Panc1 (cell line): Measurements from ENCODE around the gene DUSP16. TPM values are rescaled to one million over a fixed set of nuclear protein-coding genes. Genes with fewer than 3 reads are reported as not detected.

ENCODE experiments used
- ATAC-seq: fragments of 200-7000 bp; cut with Tn5 transposase; 2 replicates; pipeline ENCODE4 v1.9.1; 2020; ENCODE audit warnings: mild to moderate bottlenecking, moderate library complexity
- BruUV-seq: library from RNA; stranded (reverse); fragments of 400-500 nt; replicated peaks from 2 replicates; lab custom pipeline; 2021; lab: Mats Ljungman, UMichigan
- CTCF ChIA-PET: fragments of 300-600 bp; sonication (Branson Sonifier 250); formaldehyde crosslinking; loops from one replicate; lab custom pipeline; 2022; ENCODE audit warnings: antibody characterized with exemption; lab: Charles Lee
- POLR2A ChIA-PET: fragments of 300-600 bp; sonication (Branson Sonifier 250); formaldehyde crosslinking; loops from one replicate; lab custom pipeline; 2022; ENCODE audit warnings: antibody characterized with exemption; lab: Charles Lee
- DNase-seq: peaks from one replicate; pipeline ENCODE4 v3.0.0-alpha.2; 2010; ENCODE audit warnings: low read depth, low spot score
- H3K27ac ChIP-seq: 2 replicates; pipeline ENCODE4 v1.5.1; 2011; ENCODE audit warnings: mild to moderate bottlenecking, low read length, inconsistent platforms
- H3K27me3 ChIP-seq: fragments of 200-500 bp; sonication (Bioruptor generic); 2 replicates; pipeline ENCODE4 v1.6.0; 2014; ENCODE audit warnings: low read length, inconsistent platforms; ENCODE audit not compliant: control insufficient read depth, insufficient read depth
- H3K36me3 ChIP-seq: fragments of 200-500 bp; sonication (Bioruptor generic); 2 replicates; pipeline ENCODE4 v1.5.1; 2014; ENCODE audit warnings: inconsistent platforms, mild to moderate bottlenecking, low read length, moderate library complexity; ENCODE audit not compliant: control insufficient read depth, insufficient read depth
- H3K4me1 ChIP-seq: 2 replicates; pipeline ENCODE4 v1.5.1; 2011; ENCODE audit warnings: inconsistent platforms, mild to moderate bottlenecking, low read length, moderate library complexity; ENCODE audit not compliant: control insufficient read depth, insufficient read depth
- H3K4me3 ChIP-seq, 2 experiments: 2 replicates each; pipeline ENCODE4 v1.5.1; 2011 to 2012; ENCODE audit warnings: low read depth in 2 of 2, low read length in 2 of 2, mild to moderate bottlenecking in 2 of 2, inconsistent platforms in 1 of 2, moderate library complexity in 1 of 2
- H3K9me3 ChIP-seq: fragments of 200-500 bp; sonication (Bioruptor generic); 2 replicates; pipeline ENCODE4 v1.5.1; 2014; ENCODE audit warnings: low read depth, mild to moderate bottlenecking, inconsistent platforms, low read length, moderate library complexity; ENCODE audit not compliant: control insufficient read depth, insufficient read depth
- CTCF ChIP-seq: fragments of 450-650 bp; IDR thresholded peaks from 2 replicates; pipeline ENCODE4 v1.5.1; 2017; ENCODE audit warnings: mild to moderate bottlenecking
- POLR2AphosphoS5 ChIP-seq: IDR thresholded peaks from 2 replicates; pipeline ENCODE4 v1.6.1; 2012; ENCODE audit warnings: mild to moderate bottlenecking, low read depth, low read length, moderate library complexity
- REST ChIP-seq, 2 experiments: IDR thresholded peaks; 2 replicates each; pipeline ENCODE4 v1.6.1; 2011 to 2012; ENCODE audit warnings: low read depth in 2 of 2, control low read depth in 1 of 2, low read length in 1 of 2, mild to moderate bottlenecking in 1 of 2, moderate library complexity in 1 of 2; ENCODE audit not compliant: insufficient read depth in 1 of 2
- SIN3A ChIP-seq: IDR thresholded peaks from 2 replicates; pipeline ENCODE4 v1.6.1; 2012; ENCODE audit warnings: low read depth, mild to moderate bottlenecking, low read length, moderate library complexity, borderline replicate concordance; ENCODE audit not compliant: insufficient read depth
- TCF7L2 ChIP-seq: IDR thresholded peaks from 2 replicates; pipeline ENCODE4 v1.6.1; 2011; ENCODE audit warnings: mild to moderate bottlenecking, low read depth, low read length, inconsistent platforms
- in situ Hi-C: cut with HindIII; loops from 2 replicates; pipeline ENCODE4 v1.10.0; 2016; ENCODE audit warnings: low sequenced_read_pairs, low pct_unique_long_range_greater_than_20kb
- intact Hi-C: fragments of 100-400 bp; cut with micrococcal nuclease; formaldehyde crosslinking; loops from one replicate; pipeline ENCODE4 v1.10.0; 2022; ENCODE audit not compliant: unreplicated experiment
- total RNA-seq: library from RNA; stranded (reverse); gene quantifications from one replicate; pipeline ENCODE4 v1.2.1, GENCODE V29; 2021; ENCODE audit not compliant: unreplicated experiment

DUSP16 gene
- total RNA-seq, 1 experiment from 2014 or later, result 12.9 TPM

GRCh38 chr12:12468575-12468974 is 94.1 kb downstream of the DUSP16 start:
- in situ Hi-C loops (no loop called here), intact Hi-C loops (no loop called here)
- no peak overlapping the region for H3K27ac ChIP-seq
- POLR2A ChIA-PET, result no interaction called here
- H3K9me3 ChIP-seq, result no peaks in the 10 kb centered on the region
- no TSS peak for BruUV-seq
- H3K4me3 ChIP-seq, result no peak overlapping the region
- no peaks in the 10 kb centered on the region for H3K27me3 ChIP-seq
- H3K4me1 ChIP-seq, result no peaks in the 10 kb centered on the region
- DNase-seq (no peak), ATAC-seq (no peak)
- no peaks in the 10 kb centered on the region for H3K36me3 ChIP-seq
- no peak for TF ChIP-seq POLR2AphosphoS5
- TF ChIP-seq REST (IDR thresholded peaks at IDR 0.05; ENCODE audit: insufficient read depth in 1 of 2, low read depth in 2 of 2, low read length in 1 of 2), result no peak
- CTCF ChIA-PET, result no interaction called here

- in situ Hi-C loops, result no loop called here
- intact Hi-C loops, result no loop called here
- H3K27ac ChIP-seq, result no peak overlapping the region
- TF ChIP-seq CTCF, result no peak
- no peak for TF ChIP-seq SIN3A
- TF ChIP-seq TCF7L2, result no peak
- TF ChIP-seq REST (IDR thresholded peaks at IDR 0.05; ENCODE audit: insufficient read depth in 1 of 2, low read depth in 2 of 2, low read length in 1 of 2), result no peak
- no peak for TF ChIP-seq POLR2AphosphoS5
- ChIA-PET CTCF (no interaction called here), POLR2A (no interaction called here)
- ATAC-seq, result no peak
- DNase-seq, result no peak
- no TSS peak for BruUV-seq
- H3K36me3 ChIP-seq, result no peaks in the 10 kb centered on the region
- H3K4me3 ChIP-seq, result no peak overlapping the region
- H3K27me3 ChIP-seq, result no peaks in the 10 kb centered on the region
- no peaks in the 10 kb centered on the region for H3K9me3 ChIP-seq
- H3K4me1 ChIP-seq, result no peaks in the 10 kb centered on the region
These were observed 94.9 kb downstream of the DUSP16 start for GRCh38 chr12:12467688-12468261.
